ENCODE data around the gene CMAS. TPM values are rescaled to one million over a fixed set of nuclear protein-coding genes. Genes with fewer than 3 reads are reported as not detected.

The CMAS gene
- polyA plus RNA-seq, 1 of the 3 experiments (the other 2 are of a cell fraction): 16.0 TPM

DNA sequence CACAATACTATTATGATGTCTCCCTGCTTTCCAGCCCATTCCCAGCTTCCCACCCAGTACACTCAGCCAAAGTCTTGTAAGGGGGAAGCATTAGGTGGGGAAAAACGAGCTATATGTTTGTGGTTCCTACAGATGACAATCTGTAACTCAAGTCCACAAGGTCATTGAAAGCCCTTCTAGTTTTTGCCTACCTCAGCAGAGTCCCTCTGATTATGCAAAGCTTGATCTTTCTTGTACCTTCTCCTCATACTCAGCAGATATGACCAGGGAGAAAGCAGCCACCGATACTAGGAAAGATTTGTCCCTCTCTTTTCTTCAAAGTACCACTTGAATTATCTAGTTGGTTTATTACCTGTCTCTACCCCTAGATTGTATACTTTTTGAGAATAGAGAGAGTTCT is 10.6 kb downstream of the CMAS start:
- POLR2A ChIA-PET: no interaction called here

More for the DNA sequence above, 10.6 kb downstream of the CMAS start:
- no peak for DNase-seq
- Histone ChIP-seq H3K27ac (ENCODE audit: low read depth in 2 of 2, low read length in 1 of 2) (no peak overlapping the region), H3F3A (replicated peaks; ENCODE audit: insufficient read depth) (no peaks in the 10 kb centered on the region), H2AFZ (ENCODE audit: low read depth) (no peak overlapping the region), H3K79me2 (ENCODE audit: insufficient read depth) (peaks cover 6% of the 10 kb centered on the region; the same call in 1 of the 2 replicates), H3K4me2 (no peak overlapping the region), H3K9ac (no peak overlapping the region), H3K9me3 (no peaks in the 10 kb centered on the region), H3K9me2 (no peaks in the 10 kb centered on the region), H3K27me3 (ENCODE audit: insufficient read depth) (no peaks in the 10 kb centered on the region), H3K4me3 (ENCODE audit: low read depth in 2 of 2, low read length in 1 of 2) (no peak overlapping the region), H3K4me1 (ENCODE audit: control insufficient read depth in 1 of 2, insufficient read depth in 2 of 2, low read depth in 1 of 2, low read length in 1 of 2) (no peaks in the 10 kb centered on the region), H3K36me3 (replicated peaks in 1 of 2; ENCODE audit: control insufficient read depth in 1 of 2, insufficient read depth in 2 of 2, low read length in 1 of 2) (peaks cover 34 to 53% of the 10 kb centered on the region in 2 experiments), H4K20me1 (ENCODE audit: insufficient read depth) (no peaks in the 10 kb centered on the region)
- whole genome bisulfite sequencing (ENCODE audit: low lambda C conversion rate): 97% methylated on average over 2 of the region's 2 CpGs
- TF ChIP-seq FOXM1 (IDR thresholded peaks at IDR 0.05; ENCODE audit: low read depth): no peak
- no peak for TF ChIP-seq YY1 (IDR thresholded peaks at IDR 0.05; ENCODE audit: low read depth)
- TF ChIP-seq, protein P1, sequence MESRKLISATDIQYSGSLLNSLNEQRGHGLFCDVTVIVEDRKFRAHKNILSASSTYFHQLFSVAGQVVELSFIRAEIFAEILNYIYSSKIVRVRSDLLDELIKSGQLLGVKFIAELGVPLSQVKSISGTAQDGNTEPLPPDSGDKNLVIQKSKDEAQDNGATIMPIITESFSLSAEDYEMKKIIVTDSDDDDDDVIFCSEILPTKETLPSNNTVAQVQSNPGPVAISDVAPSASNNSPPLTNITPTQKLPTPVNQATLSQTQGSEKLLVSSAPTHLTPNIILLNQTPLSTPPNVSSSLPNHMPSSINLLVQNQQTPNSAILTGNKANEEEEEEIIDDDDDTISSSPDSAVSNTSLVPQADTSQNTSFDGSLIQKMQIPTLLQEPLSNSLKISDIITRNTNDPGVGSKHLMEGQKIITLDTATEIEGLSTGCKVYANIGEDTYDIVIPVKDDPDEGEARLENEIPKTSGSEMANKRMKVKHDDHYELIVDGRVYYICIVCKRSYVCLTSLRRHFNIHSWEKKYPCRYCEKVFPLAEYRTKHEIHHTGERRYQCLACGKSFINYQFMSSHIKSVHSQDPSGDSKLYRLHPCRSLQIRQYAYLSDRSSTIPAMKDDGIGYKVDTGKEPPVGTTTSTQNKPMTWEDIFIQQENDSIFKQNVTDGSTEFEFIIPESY (IDR thresholded peaks at IDR 0.05; ENCODE audit: borderline replicate concordance, low read depth): no peak
- TF ChIP-seq TEAD4 (IDR thresholded peaks at IDR 0.05; ENCODE audit: borderline replicate concordance, insufficient read depth): no peak
- TF ChIP-seq RCOR1 (IDR thresholded peaks at IDR 0.05; ENCODE audit: low read length): no peak
- no peak for TF ChIP-seq PBX3 (IDR thresholded peaks at IDR 0.05)
- no peak for TF ChIP-seq NFIC (IDR thresholded peaks at IDR 0.05; ENCODE audit: borderline replicate concordance)
- TF ChIP-seq GATA2 (CRISPR knock-in tag; IDR thresholded peaks at IDR 0.05): no peak
- no peak for TF ChIP-seq TCF12 (IDR thresholded peaks at IDR 0.05)
- TF ChIP-seq, protein P2, sequence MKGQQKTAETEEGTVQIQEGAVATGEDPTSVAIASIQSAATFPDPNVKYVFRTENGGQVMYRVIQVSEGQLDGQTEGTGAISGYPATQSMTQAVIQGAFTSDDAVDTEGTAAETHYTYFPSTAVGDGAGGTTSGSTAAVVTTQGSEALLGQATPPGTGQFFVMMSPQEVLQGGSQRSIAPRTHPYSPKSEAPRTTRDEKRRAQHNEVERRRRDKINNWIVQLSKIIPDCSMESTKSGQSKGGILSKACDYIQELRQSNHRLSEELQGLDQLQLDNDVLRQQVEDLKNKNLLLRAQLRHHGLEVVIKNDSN (IDR thresholded peaks at IDR 0.05; ENCODE audit: borderline replicate concordance, low read depth): no peak
- TF ChIP-seq CHD2 (IDR thresholded peaks at IDR 0.05; ENCODE audit: low read length, partially characterized antibody): no peak
- no peak for TF ChIP-seq IRF3 (IDR thresholded peaks at IDR 0.05; ENCODE audit: low read depth, low read length)
- TF ChIP-seq, protein P3, sequence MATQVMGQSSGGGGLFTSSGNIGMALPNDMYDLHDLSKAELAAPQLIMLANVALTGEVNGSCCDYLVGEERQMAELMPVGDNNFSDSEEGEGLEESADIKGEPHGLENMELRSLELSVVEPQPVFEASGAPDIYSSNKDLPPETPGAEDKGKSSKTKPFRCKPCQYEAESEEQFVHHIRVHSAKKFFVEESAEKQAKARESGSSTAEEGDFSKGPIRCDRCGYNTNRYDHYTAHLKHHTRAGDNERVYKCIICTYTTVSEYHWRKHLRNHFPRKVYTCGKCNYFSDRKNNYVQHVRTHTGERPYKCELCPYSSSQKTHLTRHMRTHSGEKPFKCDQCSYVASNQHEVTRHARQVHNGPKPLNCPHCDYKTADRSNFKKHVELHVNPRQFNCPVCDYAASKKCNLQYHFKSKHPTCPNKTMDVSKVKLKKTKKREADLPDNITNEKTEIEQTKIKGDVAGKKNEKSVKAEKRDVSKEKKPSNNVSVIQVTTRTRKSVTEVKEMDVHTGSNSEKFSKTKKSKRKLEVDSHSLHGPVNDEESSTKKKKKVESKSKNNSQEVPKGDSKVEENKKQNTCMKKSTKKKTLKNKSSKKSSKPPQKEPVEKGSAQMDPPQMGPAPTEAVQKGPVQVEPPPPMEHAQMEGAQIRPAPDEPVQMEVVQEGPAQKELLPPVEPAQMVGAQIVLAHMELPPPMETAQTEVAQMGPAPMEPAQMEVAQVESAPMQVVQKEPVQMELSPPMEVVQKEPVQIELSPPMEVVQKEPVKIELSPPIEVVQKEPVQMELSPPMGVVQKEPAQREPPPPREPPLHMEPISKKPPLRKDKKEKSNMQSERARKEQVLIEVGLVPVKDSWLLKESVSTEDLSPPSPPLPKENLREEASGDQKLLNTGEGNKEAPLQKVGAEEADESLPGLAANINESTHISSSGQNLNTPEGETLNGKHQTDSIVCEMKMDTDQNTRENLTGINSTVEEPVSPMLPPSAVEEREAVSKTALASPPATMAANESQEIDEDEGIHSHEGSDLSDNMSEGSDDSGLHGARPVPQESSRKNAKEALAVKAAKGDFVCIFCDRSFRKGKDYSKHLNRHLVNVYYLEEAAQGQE (IDR thresholded peaks at IDR 0.05; ENCODE audit: low read depth, low read length): no peak
- TF ChIP-seq EZH2phosphoT487 (IDR thresholded peaks at IDR 0.05; ENCODE audit: borderline replicate concordance, low read depth): no peak
- TF ChIP-seq NRF1 (IDR thresholded peaks at IDR 0.05; ENCODE audit: low read depth, low read length): no peak
- TF ChIP-seq MXI1 (IDR thresholded peaks at IDR 0.05; ENCODE audit: low read depth, low read length): no peak
- no peak for TF ChIP-seq MEF2A (IDR thresholded peaks at IDR 0.05; ENCODE audit: borderline replicate concordance, low read depth)
- no peak for TF ChIP-seq TAF1 (IDR thresholded peaks at IDR 0.05; ENCODE audit: borderline replicate concordance, low read depth, low read length)
- TF ChIP-seq, protein P4, sequence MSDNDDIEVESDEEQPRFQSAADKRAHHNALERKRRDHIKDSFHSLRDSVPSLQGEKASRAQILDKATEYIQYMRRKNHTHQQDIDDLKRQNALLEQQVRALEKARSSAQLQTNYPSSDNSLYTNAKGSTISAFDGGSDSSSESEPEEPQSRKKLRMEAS (IDR thresholded peaks at IDR 0.05; ENCODE audit: low read depth): no peak
- TF ChIP-seq USF2 (IDR thresholded peaks at IDR 0.05; ENCODE audit: borderline replicate concordance, low read depth, low read length): no peak
- CTCF ChIA-PET: interaction anchor here (0.5 to 0.8 kb wide), 4 partner anchors 13 to 505 kb away, joined by 3 read pairs; no protein-coding TSS in a partner anchor

All from SK-N-SH (cell line).